PC-9 (cell line): ENCODE measurements around the gene ATCAY. TPM values are rescaled to one million over a fixed set of nuclear protein-coding genes. Genes with fewer than 3 reads are reported as not detected.

ENCODE experiments used
- BruUV-seq: library from RNA; stranded (reverse); fragments of 400-500 nt; replicated peaks from 2 replicates; lab custom pipeline; 2021; lab: Mats Ljungman, UMichigan
- CTCF ChIA-PET: fragments of 300-600 bp; sonication (Branson Sonifier 250); formaldehyde crosslinking; loops from one replicate; lab custom pipeline; 2022; ENCODE audit warnings: antibody characterized with exemption; lab: Charles Lee
- POLR2A ChIA-PET: fragments of 300-600 bp; sonication (Branson Sonifier 250); formaldehyde crosslinking; loops from one replicate; lab custom pipeline; 2022; ENCODE audit warnings: antibody characterized with exemption; ENCODE audit not compliant: unreplicated experiment; lab: Charles Lee
- DNase-seq, 2 experiments: peaks; one replicate each; pipeline versions ENCODE4 v3.0.0 to v3.0.0-alpha.2; 2015 to 2022; ENCODE audit warnings: mixed read lengths in 1 of 2
- H2AFZ ChIP-seq: fragments of 200-600 bp; sonication (generic); 2 replicates; pipeline ENCODE4 v1.8.1; 2017; ENCODE audit warnings: antibody characterized with exemption
- H3F3A ChIP-seq: fragments of 200-600 bp; sonication (generic); 2 replicates; pipeline ENCODE4 v1.8.1; 2017; ENCODE audit warnings: antibody characterized with exemption, mild to moderate bottlenecking, low read depth; ENCODE audit not compliant: insufficient read depth
- H3K27ac ChIP-seq: fragments of 200-600 bp; sonication (generic); 2 replicates; pipeline ENCODE4 v1.6.1; 2016; ENCODE audit warnings: mixed run types
- H3K27me3 ChIP-seq: fragments of 200-600 bp; sonication (generic); 2 replicates; pipeline ENCODE4 v1.6.1; 2016; ENCODE audit warnings: low read depth, mixed run types; ENCODE audit not compliant: insufficient read depth
- H3K36me3 ChIP-seq: fragments of 200-600 bp; sonication (generic); 2 replicates; pipeline ENCODE4 v1.6.1; 2016; ENCODE audit warnings: low read depth, mixed run types
- H3K4me1 ChIP-seq: fragments of 200-600 bp; sonication (generic); replicated peaks from 2 replicates; pipeline ENCODE4 v1.6.1; 2016; ENCODE audit warnings: mixed run types; ENCODE audit not compliant: insufficient read depth
- H3K4me2 ChIP-seq: fragments of 200-600 bp; sonication (generic); 2 replicates; pipeline ENCODE4 v1.6.1; 2017; ENCODE audit warnings: mixed run types
- H3K4me3 ChIP-seq: fragments of 200-600 bp; sonication (generic); 2 replicates; pipeline ENCODE4 v1.6.1; 2016; ENCODE audit warnings: mixed run types
- H3K79me2 ChIP-seq: fragments of 200-600 bp; sonication (generic); 2 replicates; pipeline ENCODE4 v1.6.1; 2017; ENCODE audit warnings: low read depth, mixed run types
- H3K9me2 ChIP-seq: fragments of 200-600 bp; sonication (generic); 2 replicates; pipeline ENCODE4 v1.8.1; 2017; ENCODE audit warnings: mild to moderate bottlenecking; ENCODE audit not compliant: insufficient read depth
- H3K9me3 ChIP-seq: fragments of 200-600 bp; sonication (generic); 2 replicates; pipeline ENCODE4 v1.8.1; 2016; ENCODE audit warnings: low read depth; ENCODE audit not compliant: insufficient read depth
- H4K20me1 ChIP-seq: fragments of 200-600 bp; sonication (generic); 2 replicates; pipeline ENCODE4 v1.8.1; 2017; ENCODE audit not compliant: insufficient read depth
- CTCF ChIP-seq: fragments of 200-600 bp; sonication (generic); conservative IDR thresholded peaks from 2 replicates; pipeline ENCODE4 v1.6.1; 2017; ENCODE audit warnings: mixed run types, antibody characterized with exemption, mild to moderate bottlenecking, moderate library complexity
- EZH2 ChIP-seq: fragments of 200-600 bp; sonication (generic); IDR thresholded peaks from 2 replicates; pipeline ENCODE4 v1.8.0; 2017; ENCODE audit warnings: antibody characterized with exemption, low read depth
- intact Hi-C: fragments of 100-400 bp; cut with micrococcal nuclease; formaldehyde crosslinking; loops from one replicate; pipeline ENCODE4 v1.10.0; 2022; ENCODE audit not compliant: unreplicated experiment
- total RNA-seq: library from RNA; stranded (reverse); gene quantifications from 2 replicates; pipeline ENCODE4 v1.2.3, GENCODE V29; 2021

Gene ATCAY
- total RNA-seq, 1 experiment from 2014 or later: not detected

GRCh38 chr19:3881272-3882040, 971 bp downstream of the ATCAY start:
- no peaks in the 10 kb centered on the region for H3F3A ChIP-seq
- TF ChIP-seq EZH2 (no peak), CTCF (no peak)
- intact Hi-C loops: no loop called here
- no peak for DNase-seq
- H3K79me2 ChIP-seq: no peaks in the 10 kb centered on the region
- ChIA-PET POLR2A (no interaction called here), CTCF (interaction anchor here (0.5 kb wide), 1 partner anchor 33 kb away, joined by 3 read pairs; no protein-coding TSS in a partner anchor)
- H3K9me2 ChIP-seq: no peaks in the 10 kb centered on the region
- H3K36me3 ChIP-seq: no peaks in the 10 kb centered on the region
- H2AFZ ChIP-seq: no peak overlapping the region
- no peaks in the 10 kb centered on the region for H3K9me3 ChIP-seq
- no peaks in the 10 kb centered on the region for H4K20me1 ChIP-seq
- H3K27ac ChIP-seq: no peak overlapping the region
- H3K4me3 ChIP-seq: no peak overlapping the region
- no peaks in the 10 kb centered on the region for H3K4me1 ChIP-seq
- no TSS peak for BruUV-seq
- no peak overlapping the region for H3K4me2 ChIP-seq
- no peaks in the 10 kb centered on the region for H3K27me3 ChIP-seq

GRCh38 chr19:3882041-3882384, 1.5 kb downstream of the ATCAY start:
- H3K79me2 ChIP-seq: no peaks in the 10 kb centered on the region
- BruUV-seq: no TSS peak
- H3K27ac ChIP-seq: no peak overlapping the region
- TF ChIP-seq CTCF (no peak), EZH2 (no peak)
- H3K9me3 ChIP-seq: no peaks in the 10 kb centered on the region
- ChIA-PET CTCF (no interaction called here), POLR2A (no interaction called here)
- no peaks in the 10 kb centered on the region for H3K36me3 ChIP-seq
- H3K27me3 ChIP-seq: no peaks in the 10 kb centered on the region
- H3F3A ChIP-seq: no peaks in the 10 kb centered on the region
- DNase-seq: no peak
- no peaks in the 10 kb centered on the region for H4K20me1 ChIP-seq
- no peaks in the 10 kb centered on the region for H3K4me1 ChIP-seq
- no peak overlapping the region for H3K4me2 ChIP-seq
- intact Hi-C loops: no loop called here
- H3K9me2 ChIP-seq: no peaks in the 10 kb centered on the region
- H2AFZ ChIP-seq: no peak overlapping the region
- no peak overlapping the region for H3K4me3 ChIP-seq

GRCh38 chr19:3890591-3890990, 10.1 kb downstream of the ATCAY start:
- Histone ChIP-seq H2AFZ (no peak overlapping the region), H3K9me3 (no peaks in the 10 kb centered on the region), H3K4me3 (no peak overlapping the region), H3K79me2 (no peaks in the 10 kb centered on the region), H3K4me1 (no peaks in the 10 kb centered on the region), H3F3A (no peaks in the 10 kb centered on the region), H3K36me3 (no peaks in the 10 kb centered on the region), H3K9me2 (no peaks in the 10 kb centered on the region), H4K20me1 (no peaks in the 10 kb centered on the region), H3K4me2 (no peak overlapping the region), H3K27ac (no peak overlapping the region), H3K27me3 (peaks cover 14% of the 10 kb centered on the region)
- no peak for DNase-seq
- no peak for TF ChIP-seq EZH2
- no peak for TF ChIP-seq CTCF
- POLR2A ChIA-PET: no interaction called here
- CTCF ChIA-PET: no interaction called here
- intact Hi-C loops: no loop called here
- no TSS peak for BruUV-seq
